HG03354 (cell line): ENCODE measurements around the gene APOH.
A peak's percentile ranks its signal among the peaks of the same experiment; 100 is the strongest.
"Not testable (repeated sequence)": the region's sequence is repeated elsewhere in the genome, so short reads cannot be mapped to it uniquely, and the experiment has no call there.

ENCODE experiments used
- ATAC-seq: cut with Tn5 transposase; IDR thresholded peaks from one replicate; pipeline ENCODE4 v1.9.1; 2021; ENCODE audit warnings: mild to moderate bottlenecking; ENCODE audit not compliant: unreplicated experiment, poor library complexity, severe bottlenecking

Gene APOH, protein sequence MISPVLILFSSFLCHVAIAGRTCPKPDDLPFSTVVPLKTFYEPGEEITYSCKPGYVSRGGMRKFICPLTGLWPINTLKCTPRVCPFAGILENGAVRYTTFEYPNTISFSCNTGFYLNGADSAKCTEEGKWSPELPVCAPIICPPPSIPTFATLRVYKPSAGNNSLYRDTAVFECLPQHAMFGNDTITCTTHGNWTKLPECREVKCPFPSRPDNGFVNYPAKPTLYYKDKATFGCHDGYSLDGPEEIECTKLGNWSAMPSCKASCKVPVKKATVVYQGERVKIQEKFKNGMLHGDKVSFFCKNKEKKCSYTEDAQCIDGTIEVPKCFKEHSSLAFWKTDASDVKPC

DNA sequence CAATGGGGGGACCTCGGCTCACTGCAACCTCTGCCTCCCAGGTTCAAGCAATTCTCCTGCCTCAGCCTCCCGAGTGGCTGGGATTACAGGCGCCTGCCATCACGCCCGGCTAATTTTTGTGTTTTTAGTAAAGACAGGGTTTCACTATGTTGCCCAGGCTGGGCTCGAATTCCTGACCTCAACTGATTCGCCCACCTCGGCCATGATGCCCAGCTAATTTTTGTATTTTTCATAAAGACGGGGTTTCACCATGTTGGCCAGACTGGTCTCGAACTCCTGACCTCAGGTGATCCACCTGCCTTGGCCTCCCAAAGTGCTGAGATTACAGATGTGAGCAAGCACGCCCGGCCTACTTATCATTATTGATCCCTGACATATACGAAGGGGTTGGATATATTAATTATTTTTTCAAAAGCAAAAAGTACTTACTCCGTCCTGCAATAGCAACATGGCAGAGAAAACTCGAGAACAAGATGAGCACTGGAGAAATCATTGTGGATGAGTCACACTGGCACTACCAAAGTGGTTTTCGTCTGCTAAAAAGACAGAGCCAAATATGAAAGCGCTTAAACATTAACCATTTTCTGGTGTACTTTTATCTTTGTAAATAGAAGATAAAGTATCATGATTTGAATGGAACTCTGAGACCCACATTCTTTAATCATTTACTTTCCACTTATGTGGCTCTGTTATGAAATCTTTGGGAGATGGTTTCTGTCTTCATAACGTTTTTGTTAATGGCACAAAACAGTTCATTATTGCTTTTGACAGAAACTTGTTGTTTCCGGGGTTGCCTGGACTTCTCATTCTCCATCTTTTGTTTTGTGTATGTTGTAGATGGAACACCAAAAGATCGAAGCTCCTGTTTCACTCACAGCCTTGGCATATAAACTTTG is at the start of gene APOH:
APOH (minus strand) TSS at position 529 of the 896 bp plus-strand sequence; CDS start at position 493, 36 bp downstream.
- ATAC-seq: no peak

DNA sequence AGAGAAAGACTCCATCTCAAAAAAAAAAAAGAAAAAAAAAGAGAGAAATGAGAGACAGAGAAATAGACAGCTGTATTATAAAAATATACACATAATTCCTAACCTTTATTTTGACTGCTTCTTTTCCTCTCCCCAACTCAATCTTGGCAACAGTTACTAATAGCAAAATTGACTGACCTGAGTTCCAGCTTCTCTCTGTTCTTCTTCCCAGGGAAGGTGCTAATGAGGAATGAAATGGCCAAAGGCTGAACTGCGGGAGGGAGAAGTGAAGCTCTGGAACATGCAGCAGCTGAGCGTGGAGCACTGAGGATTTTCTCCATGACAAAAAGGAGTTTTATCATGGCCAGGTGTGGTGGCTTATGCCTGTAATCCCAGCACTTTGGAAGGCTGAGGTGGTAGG is 48.0 kb upstream of the APOH start:
- no peak for ATAC-seq

DNA sequence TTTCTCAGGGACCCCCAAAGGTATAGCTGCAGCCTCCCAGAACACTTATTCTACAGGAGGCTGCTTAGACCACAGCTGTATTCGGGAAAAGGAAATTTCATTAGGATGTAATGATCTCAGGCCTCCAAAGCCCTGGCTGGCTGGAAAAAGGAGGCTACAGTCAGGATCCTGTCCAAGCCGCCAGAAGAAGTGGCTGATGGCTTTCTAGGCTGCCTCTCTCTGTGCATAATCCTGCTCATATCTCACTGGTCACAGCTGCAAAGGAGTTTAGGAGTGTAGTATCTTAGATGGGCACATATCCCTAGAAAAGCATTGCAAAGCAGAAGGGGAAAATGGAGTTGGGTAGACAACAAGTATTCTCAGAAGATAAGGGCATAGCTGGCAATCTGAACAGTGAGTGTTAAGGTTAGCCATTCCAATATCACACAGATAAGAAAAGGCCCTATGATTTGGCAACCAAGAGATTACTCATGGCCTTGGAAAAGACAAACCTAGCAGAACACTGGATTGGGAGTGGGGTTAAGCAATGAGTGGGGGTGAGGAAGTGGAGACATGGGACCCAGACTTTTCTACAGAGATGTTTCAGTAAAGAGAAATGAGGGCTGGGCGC is 47.2 kb upstream of the APOH start:
- no peak for ATAC-seq

DNA sequence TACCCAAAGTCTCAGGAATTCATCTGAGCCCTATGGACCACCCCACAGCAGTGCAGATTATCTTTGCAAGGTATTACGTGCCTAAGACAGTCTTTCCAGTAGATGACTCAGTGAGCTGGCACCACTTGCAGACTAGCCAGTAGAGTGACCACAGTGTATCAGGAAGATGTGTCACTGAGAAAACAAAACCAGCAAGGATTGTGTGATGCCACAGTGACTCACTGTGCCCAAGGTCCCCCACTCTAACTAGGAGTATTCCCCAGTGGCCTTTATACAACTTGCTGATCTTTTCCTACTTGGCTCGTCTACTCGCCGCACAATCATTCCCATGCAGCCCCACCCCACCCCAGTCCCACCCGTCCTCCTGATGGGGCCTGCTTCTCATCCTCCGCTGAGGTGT is 46.4 kb upstream of the APOH start:
- no peak for ATAC-seq

DNA sequence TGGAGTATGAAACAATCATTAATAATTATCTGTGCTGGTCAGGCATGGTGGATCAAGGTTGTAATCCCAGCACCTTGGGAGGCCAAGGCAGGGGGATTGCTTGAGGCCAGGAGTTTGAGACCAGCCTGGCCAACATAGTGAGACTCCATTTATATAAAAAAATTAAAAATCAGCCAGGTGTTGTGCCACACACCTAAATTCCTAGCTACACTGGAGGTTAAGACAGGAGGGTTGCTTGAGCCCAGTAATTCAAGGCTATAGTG is 44.3 kb upstream of the APOH start:
- no peak for ATAC-seq

DNA sequence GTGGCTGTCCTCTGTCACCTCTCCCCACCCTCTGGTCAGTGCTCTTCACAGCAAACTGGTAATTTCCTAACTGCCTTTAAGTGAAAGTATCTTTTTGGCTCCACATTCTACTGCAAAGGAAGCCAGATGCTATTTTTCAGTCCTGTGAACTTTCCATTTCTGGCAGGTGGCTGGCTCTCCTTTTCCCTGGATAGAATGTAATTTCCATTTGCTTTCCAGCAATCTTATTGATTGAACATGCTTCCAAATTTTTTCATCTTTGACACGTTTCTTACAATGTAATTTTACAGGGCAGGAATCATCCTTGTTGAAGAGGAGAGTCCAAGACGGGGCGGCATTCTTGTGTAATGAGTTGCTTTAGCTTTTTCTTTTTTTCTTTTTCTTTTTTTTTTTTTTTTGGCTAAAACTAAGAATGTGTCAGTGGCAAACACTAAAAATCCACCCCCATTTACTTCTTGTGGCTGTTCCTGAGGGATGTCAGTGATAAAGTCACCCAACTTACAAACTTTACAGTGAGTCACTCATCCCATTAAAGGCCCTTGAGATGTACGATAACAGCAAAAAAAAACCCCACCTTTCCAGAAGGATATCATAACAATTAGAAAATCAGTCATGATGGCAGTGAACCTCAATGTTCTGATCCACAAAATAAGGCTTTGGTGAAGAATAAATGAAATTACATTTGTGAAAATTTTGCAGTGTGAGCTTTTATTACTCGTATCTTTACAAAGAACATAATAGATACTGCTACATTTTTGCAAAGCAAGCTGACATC is 43.8 kb upstream of the APOH start:
- ATAC-seq: no peak

DNA sequence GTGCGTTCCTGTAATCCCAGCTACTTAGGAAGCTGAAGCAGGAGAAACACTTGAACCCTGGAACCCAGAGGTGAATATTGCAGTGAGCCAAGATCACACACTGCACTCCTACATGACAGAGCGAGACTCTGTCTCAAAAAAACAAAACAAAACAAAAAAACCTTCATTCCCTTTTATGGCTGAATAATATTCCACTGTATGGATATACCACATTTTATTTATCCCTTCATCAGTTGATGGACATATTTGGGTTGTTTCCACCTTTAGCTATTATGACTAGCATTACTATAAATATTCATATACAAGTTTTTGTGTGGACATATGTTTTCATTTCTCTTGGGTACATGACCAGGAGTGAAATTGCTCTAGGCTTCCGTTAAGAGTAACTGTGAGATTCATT is 42.3 kb upstream of the APOH start:
- no peak for ATAC-seq

DNA sequence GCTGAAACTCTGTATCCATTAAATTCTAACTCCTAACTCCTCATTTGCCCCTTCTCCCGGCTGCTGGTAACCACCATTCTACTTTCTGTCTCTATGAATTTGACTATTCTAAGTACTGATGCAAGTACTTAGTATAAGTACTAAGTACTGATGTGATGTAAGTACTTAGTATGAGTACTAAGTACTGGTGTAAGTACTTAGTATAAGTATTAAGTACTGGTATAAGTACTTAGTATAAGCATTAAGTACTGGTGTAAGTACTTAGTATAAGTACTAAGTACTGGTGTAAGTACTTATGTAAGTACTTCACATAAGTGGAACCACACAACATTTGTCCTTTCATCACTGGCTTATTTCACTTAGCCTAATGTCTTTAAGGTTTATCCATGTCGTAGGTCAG is 40.9 kb upstream of the APOH start:
- ATAC-seq: no peak

DNA sequence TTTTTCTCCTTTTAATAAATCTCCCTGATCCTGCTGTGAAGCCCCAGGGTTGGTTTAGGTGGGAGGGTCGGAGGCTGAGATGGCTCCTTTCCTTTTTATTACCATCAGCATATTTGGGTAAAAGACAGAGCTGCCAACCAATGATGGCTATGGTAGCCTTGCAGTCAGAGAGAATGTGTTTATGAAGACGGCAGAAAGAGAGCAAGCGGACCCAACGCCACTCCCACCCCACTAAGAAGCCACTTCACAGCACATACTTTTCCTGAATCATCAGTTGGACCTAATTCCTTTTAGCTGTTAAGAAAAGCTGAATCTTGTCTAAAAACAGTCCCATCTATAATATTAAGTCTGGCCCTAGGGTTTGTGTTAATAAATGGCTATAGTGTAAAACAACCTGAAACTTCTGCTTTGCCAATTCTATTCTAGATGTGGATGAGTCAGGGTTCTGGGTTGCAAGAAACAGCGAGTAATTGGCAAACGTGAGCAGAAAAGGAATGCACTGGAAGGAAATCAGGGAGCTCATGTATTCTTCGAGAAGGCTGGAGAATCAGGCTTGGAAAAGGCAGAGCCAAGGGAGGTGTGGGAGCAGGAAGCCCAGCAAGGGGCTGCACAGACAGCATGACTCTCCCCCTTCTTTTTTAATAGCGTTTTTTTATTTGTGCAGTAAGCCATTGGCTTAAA is 39.2 kb upstream of the APOH start:
- no peak for ATAC-seq

DNA sequence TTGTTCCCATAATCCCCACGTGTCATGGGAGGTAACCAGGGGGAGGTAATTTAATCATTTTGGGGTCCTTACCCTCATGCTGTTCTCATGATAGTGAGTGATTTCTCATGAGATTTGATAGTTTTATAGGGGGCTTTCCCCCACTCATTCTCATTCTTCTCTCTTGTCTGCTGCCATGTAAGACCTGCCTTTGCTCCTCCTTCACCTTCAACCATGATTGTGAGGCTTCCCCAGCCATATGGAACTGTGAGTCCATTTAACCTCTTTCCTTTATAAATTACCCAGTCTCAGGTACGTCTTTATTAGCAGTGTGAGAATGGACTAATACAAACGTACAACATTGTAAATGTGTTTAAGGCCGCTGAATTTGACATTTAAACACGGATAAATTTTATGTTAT is 35.5 kb upstream of the APOH start:
- ATAC-seq: no peak

DNA sequence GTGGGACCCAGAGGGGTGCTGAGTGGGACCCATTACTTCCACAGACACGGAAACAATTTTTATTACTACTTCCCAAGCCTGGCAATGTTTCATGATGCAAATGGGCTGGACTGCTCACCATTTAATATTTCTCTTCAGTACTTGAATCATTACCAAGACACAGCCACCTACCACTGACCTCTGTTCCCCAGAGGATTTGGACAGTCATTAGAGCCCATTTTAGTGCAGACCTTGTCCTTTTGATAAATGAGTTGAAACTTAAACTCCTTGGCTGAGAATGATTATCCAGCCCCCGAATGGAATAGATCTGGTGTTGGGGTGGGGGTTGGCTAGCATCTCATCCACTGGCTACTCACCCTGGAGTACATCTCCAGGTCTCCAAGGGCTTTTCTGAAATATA is 33.6 kb upstream of the APOH start:
- ATAC-seq: no peak

DNA sequence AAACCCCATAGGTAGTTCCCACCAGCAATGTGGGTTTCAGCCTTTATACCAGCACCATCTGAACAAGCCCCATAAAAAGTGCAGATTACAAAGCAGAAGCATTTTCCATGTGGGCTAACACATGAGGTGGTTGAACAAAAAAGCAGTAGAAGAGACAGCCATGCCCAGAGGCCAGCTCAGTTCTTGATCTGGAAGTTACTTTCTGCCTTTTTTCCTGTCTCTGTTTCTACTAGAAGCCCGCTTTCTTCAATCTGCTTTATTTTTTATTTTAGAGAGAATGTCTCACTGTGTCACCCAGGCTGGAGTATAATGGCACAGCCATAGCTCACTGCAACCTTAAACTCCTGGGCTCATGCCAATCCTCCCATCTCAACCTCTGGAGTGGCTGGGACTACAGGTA is 31.5 kb upstream of the APOH start:
- no peak for ATAC-seq

DNA sequence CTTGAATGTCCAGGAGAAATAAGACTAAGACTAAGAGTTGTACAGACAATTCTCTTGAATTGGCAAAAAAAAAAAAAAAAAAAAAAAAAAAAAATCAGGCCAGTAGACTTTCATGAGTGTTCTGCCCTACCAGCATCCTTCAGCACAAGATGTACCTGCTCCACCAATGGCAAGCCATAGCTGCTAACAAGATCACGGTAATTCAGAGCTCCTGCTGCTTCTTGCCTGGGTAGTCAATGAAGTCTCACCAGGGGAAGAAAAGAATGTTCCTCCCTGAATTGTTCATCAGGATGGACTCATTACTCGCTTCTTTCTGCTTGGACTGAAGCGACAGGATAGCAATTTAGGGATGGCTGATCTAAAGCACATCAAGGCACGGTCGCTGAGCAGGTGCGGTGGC is 31.1 kb upstream of the APOH start:
- no peak for ATAC-seq

DNA sequence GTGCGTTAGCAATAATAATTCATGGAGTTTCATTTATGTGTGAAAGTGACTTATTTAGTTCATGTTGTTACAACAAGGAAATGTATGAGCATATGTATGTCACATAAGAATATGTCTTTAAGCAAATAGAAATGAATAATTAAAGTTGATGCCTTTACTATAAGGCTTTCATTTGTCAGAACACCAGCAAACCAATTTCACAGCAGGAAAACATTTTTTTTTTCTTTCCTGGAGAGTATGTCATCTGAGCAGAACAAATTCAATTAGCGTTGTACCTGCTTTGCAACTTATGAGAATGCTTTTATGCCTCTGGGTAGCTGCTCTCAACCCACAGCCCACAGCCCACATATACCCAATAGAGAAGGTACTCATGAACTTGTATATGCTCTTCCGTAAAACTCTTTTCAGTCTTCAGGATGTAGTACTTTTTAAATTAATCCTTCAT is 26.3 kb upstream of the APOH start:
- ATAC-seq: no peak

DNA sequence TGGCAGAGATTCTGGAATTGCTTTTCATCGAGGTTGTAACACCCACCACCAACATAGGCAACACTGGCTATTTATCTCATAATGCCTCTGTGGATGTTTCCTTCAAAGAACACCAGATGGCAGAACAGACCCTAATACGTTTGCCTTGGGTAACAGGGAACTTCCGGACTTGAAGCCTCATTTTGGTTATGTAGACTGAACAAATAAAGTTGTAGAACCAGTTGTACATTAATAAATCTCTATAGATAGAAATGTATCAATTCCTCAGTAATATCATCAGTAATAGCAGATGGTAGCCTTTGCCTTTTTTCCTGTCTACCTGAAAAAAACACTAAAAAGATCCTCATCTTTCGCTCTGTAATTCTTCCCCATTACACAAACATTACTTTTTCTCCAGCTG is 25.9 kb upstream of the APOH start:
- ATAC-seq: peak; percentile 66

DNA sequence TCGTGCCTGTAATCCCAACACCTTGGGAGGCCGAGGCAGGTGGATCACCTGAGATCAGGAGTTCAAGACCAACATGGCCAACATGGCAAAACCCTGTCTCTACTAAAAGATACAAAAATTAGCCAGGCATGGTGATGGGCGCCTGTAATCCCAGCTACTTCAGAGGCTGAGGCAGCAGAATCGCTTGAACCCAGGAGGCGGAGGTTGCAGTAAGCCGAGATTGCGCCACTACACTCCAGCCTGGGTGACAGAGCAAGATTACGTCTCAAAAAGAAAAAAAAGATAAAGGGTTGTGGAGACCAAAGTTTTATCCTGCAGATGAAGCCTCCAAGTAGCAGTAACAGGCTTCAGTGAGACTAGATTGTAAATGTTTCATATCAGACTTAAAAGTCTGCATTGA is 24.2 kb upstream of the APOH start:
- ATAC-seq: not testable (repeated sequence)

DNA sequence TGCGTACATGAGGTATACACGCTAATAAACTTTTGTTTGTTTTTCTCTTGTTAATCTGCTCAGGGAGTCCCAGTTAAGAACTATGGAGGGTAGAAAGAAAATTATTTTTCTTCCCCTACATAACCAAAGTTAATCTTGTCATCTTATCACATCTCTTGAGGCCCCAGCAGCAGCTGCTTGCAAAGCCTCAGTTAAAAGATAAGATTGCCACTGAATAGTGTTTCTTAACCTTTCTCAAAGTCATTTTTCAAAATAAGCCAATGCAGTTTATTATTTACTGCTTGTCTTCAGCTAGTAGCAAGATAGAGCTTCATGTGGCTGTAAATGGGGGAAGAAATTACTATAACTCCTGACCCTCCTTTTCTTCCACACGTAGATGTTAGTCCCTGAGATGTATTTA is 21.5 kb upstream of the APOH start:
- ATAC-seq: no peak

DNA sequence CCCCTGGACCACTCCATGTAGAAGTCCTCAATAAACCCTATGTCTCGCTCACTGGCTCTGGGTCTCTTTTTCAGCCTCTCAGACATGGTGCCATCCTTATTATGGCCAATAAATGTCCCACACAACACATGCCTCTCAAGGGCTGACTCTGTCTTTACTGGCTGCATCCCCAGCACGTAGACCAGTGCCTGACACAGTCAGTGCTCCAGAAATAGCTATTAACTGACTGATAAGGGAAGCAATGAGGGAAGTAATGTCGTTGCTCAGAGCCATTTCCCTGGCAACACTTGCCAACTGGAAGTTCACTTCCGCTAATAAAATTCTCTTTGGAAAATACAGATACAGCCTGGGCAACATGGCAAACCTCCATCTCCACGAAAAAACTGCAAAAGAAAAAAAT is 19.1 kb upstream of the APOH start:
- no peak for ATAC-seq

DNA sequence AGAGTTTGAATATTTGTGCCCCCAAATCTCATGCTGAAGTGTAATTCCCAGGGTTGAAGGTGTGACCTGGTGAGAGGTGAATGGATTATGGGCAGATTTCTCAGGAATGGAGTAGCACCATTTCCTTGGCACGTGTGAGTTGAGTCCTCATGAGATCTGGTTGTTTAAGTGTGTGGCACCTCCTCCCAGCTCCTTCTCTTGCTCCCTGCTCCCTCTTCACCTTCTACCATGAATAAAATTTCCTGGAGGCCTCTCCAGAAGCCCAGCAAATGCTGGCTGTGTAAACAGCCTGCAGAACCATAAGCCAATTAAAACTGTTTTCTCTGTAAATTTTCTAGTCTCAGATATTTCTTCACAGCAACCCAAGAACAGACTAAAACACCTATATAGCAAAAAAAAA is 12.6 kb upstream of the APOH start:
- ATAC-seq: no peak

DNA sequence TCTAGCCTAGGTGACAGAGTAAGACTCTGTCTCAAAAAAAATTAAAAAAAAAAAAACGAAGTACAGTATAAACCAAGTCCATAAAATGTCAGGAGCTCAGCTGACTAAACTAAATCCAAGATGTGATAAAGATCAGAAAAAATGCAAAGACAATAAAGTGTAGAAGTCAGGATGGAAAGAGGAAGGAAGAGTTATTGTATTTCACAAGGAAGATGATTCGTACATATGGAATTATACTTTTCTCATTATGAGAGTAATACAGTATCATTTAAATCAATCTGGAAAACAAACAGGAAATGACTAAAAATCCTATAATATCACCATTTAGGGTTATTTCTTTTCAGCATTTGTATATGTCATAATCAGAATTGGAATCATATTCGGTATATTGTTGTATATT is 11.4 kb upstream of the APOH start:
- ATAC-seq: no peak
